ENCODE results near the gene RTL10. TPM values are rescaled to one million over a fixed set of nuclear protein-coding genes. Genes with fewer than 3 reads are reported as not detected.
"Not testable (repeated sequence)": the region's sequence is repeated elsewhere in the genome, so short reads cannot be mapped to it uniquely, and the experiment has no call there.

The RTL10 gene
- polyA plus RNA-seq, 1 donor from 2014 or later: 11.7 TPM

DNA sequence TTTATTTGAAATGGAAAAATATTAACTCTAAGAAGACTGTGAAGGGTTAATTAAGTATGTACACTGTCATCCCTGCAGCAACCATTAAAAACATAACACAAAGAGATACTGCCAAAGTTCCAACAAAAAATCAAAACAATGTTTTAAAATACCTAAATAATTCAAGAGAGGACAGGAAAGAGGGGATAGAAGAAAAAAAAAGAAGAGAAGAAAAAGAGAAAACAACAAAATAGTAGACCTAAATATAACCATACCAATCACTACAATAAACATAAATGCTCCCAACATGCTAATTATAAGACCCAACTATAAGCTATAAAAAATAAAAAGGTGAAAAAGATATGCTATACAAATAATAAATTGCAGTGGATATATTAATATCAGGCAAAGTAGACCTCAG, 20.1 kb downstream of the RTL10 start:
- no peaks in the 10 kb centered on the region for H3K9me2 ChIP-seq (ENCODE audit: insufficient read depth, low read length)
- no peak overlapping the region for H2AFZ ChIP-seq (ENCODE audit: low read depth, low read length)
- no peaks in the 10 kb centered on the region for H4K20me1 ChIP-seq (ENCODE audit: insufficient read depth)
- no peak overlapping the region for H3K4me2 ChIP-seq (ENCODE audit: low read length)
- no peaks in the 10 kb centered on the region for H3K9me3 ChIP-seq (ENCODE audit: low read length)
- no peaks in the 10 kb centered on the region for H3K27me3 ChIP-seq (ENCODE audit: insufficient read depth, low read depth, low read length)
- H3K27ac ChIP-seq (ENCODE audit: low read length): no peak overlapping the region
- H3K36me3 ChIP-seq (ENCODE audit: insufficient read depth, low read length): no peaks in the 10 kb centered on the region
- H3K9ac ChIP-seq (ENCODE audit: low read length): no peak overlapping the region
- no peaks in the 10 kb centered on the region for H3K79me2 ChIP-seq (replicated peaks; ENCODE audit: insufficient read depth, low read length)
- H3F3A ChIP-seq (ENCODE audit: insufficient read depth, low read length, poor library complexity, severe bottlenecking): no peaks in the 10 kb centered on the region
- no peak overlapping the region for H3K4me3 ChIP-seq (ENCODE audit: low read length)
- no peak for TF ChIP-seq POLR2AphosphoS5 (IDR thresholded peaks at IDR 0.05)
- TF ChIP-seq, protein P1, sequence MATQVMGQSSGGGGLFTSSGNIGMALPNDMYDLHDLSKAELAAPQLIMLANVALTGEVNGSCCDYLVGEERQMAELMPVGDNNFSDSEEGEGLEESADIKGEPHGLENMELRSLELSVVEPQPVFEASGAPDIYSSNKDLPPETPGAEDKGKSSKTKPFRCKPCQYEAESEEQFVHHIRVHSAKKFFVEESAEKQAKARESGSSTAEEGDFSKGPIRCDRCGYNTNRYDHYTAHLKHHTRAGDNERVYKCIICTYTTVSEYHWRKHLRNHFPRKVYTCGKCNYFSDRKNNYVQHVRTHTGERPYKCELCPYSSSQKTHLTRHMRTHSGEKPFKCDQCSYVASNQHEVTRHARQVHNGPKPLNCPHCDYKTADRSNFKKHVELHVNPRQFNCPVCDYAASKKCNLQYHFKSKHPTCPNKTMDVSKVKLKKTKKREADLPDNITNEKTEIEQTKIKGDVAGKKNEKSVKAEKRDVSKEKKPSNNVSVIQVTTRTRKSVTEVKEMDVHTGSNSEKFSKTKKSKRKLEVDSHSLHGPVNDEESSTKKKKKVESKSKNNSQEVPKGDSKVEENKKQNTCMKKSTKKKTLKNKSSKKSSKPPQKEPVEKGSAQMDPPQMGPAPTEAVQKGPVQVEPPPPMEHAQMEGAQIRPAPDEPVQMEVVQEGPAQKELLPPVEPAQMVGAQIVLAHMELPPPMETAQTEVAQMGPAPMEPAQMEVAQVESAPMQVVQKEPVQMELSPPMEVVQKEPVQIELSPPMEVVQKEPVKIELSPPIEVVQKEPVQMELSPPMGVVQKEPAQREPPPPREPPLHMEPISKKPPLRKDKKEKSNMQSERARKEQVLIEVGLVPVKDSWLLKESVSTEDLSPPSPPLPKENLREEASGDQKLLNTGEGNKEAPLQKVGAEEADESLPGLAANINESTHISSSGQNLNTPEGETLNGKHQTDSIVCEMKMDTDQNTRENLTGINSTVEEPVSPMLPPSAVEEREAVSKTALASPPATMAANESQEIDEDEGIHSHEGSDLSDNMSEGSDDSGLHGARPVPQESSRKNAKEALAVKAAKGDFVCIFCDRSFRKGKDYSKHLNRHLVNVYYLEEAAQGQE (IDR thresholded peaks at IDR 0.05; ENCODE audit: borderline replicate concordance): no peak
- TF ChIP-seq EP300 (conservative IDR thresholded peaks at IDR 0.05; ENCODE audit: poor library complexity, severe bottlenecking): no peak
- no peak for TF ChIP-seq RAD21 (conservative IDR thresholded peaks at IDR 0.05)
- no peak for TF ChIP-seq SMC3 (conservative IDR thresholded peaks at IDR 0.05; ENCODE audit: poor library complexity)
- no peak for TF ChIP-seq EZH2 (IDR thresholded peaks at IDR 0.05; ENCODE audit: borderline replicate concordance, insufficient read depth, low read length, poor library complexity, severe bottlenecking)
- no peak for TF ChIP-seq TAF1 (IDR thresholded peaks at IDR 0.05; ENCODE audit: low read depth)
- TF ChIP-seq, protein P2, sequence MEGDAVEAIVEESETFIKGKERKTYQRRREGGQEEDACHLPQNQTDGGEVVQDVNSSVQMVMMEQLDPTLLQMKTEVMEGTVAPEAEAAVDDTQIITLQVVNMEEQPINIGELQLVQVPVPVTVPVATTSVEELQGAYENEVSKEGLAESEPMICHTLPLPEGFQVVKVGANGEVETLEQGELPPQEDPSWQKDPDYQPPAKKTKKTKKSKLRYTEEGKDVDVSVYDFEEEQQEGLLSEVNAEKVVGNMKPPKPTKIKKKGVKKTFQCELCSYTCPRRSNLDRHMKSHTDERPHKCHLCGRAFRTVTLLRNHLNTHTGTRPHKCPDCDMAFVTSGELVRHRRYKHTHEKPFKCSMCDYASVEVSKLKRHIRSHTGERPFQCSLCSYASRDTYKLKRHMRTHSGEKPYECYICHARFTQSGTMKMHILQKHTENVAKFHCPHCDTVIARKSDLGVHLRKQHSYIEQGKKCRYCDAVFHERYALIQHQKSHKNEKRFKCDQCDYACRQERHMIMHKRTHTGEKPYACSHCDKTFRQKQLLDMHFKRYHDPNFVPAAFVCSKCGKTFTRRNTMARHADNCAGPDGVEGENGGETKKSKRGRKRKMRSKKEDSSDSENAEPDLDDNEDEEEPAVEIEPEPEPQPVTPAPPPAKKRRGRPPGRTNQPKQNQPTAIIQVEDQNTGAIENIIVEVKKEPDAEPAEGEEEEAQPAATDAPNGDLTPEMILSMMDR (IDR thresholded peaks at IDR 0.05; ENCODE audit: poor library complexity, severe bottlenecking): no peak
- TF ChIP-seq MXI1 (conservative IDR thresholded peaks at IDR 0.05; ENCODE audit: poor library complexity, severe bottlenecking): no peak

DNA sequence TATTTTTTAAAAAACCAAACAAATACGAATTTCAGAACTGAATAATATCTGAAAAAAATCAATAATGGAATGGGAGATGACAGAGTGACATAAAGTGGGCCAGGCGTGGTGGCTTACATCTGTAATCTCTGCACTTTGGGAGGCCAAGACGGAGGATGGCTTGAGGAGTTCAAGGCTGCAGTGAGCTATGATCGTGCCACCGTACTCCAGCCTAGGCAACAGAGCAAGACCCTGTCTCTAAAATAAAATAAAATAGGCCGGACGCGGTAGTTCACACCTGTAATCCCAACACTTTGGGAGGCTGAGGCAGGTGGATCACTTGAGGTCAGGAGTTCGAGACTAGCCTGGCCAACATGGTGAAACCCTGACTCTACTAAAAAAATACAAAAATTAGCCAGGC, 21.3 kb downstream of the RTL10 start:
- not testable (repeated sequence) for H2AFZ ChIP-seq (ENCODE audit: low read depth, low read length)

More for the DNA sequence above, 21.3 kb downstream of the RTL10 start:
- H3K9ac ChIP-seq (ENCODE audit: low read length); H3K4me3 ChIP-seq (ENCODE audit: low read length); H3K36me3 ChIP-seq (ENCODE audit: insufficient read depth, low read length); H3K9me3 ChIP-seq (ENCODE audit: low read length); H3K79me2 ChIP-seq (replicated peaks; ENCODE audit: insufficient read depth, low read length); H3K27ac ChIP-seq (ENCODE audit: low read length); H3K27me3 ChIP-seq (ENCODE audit: insufficient read depth, low read depth, low read length); H3F3A ChIP-seq (ENCODE audit: insufficient read depth, low read length, poor library complexity, severe bottlenecking); H3K4me2 ChIP-seq (ENCODE audit: low read length); H3K9me2 ChIP-seq (ENCODE audit: insufficient read depth, low read length); H4K20me1 ChIP-seq (ENCODE audit: insufficient read depth): not testable (repeated sequence)
